WTC11 (cell line): Measurements from ENCODE around the gene NQO1. TPM values are rescaled to one million over a fixed set of nuclear protein-coding genes. Genes with fewer than 3 reads are reported as not detected.
A peak's percentile ranks its signal among the peaks of the same experiment; 100 is the strongest.

Source experiments
- ATAC-seq: fragments of 200-7000 bp; cut with Tn5 transposase; 2 replicates; pipeline ENCODE4 v1.10.0; 2021; ENCODE audit warnings: mild to moderate bottlenecking, moderate library complexity
- CTCF ChIA-PET: fragments of 300-600 bp; sonication (Branson Sonifier 250); formaldehyde crosslinking; loops from one replicate; lab custom pipeline; 2021; ENCODE audit warnings: antibody characterized with exemption; lab: Charles Lee
- POLR2A ChIA-PET: fragments of 350-600 bp; sonication (Branson Sonifier 250); formaldehyde crosslinking; loops from one replicate; lab custom pipeline; 2021; ENCODE audit warnings: antibody characterized with exemption; lab: Charles Lee
- DNase-seq: peaks from one replicate; pipeline ENCODE4 v3.0.0; 2021; ENCODE audit warnings: low spot score
- H3K27ac Mint-ChIP-seq: 2 replicates; pipeline ENCODE4 v1.8.0; 2021; ENCODE audit warnings: mixed read lengths
- H3K27me3 Mint-ChIP-seq: 2 replicates; pipeline ENCODE4 v1.8.0; 2021; ENCODE audit warnings: low read depth, mild to moderate bottlenecking, moderate library complexity, mixed read lengths
- H3K36me3 Mint-ChIP-seq: 2 replicates; pipeline ENCODE4 v1.8.0; 2021; ENCODE audit warnings: mixed read lengths
- H3K4me1 Mint-ChIP-seq: 2 replicates; pipeline ENCODE4 v1.8.0; 2022; ENCODE audit warnings: mixed read lengths
- H3K4me3 Mint-ChIP-seq: 2 replicates; pipeline ENCODE4 v1.8.0; 2021; ENCODE audit warnings: mild to moderate bottlenecking, moderate library complexity, mixed read lengths
- H3K9me3 Mint-ChIP-seq: 2 replicates; pipeline ENCODE4 v1.8.0; 2021; ENCODE audit warnings: mixed read lengths
- ATF1 ChIP-seq: sonication (generic); formaldehyde crosslinking; IDR thresholded peaks from 2 replicates; pipeline ENCODE4 v1.8.1; 2023; ENCODE audit warnings: mild to moderate bottlenecking, moderate library complexity, missing genetic modification reagents
- FOXJ3 ChIP-seq: sonication (generic); formaldehyde crosslinking; IDR thresholded peaks from 2 replicates; pipeline ENCODE4 v1.9.0; 2021; ENCODE audit warnings: missing genetic modification reagents, mild to moderate bottlenecking, borderline replicate concordance
- FOXK1 ChIP-seq: sonication (generic); formaldehyde crosslinking; IDR thresholded peaks from 2 replicates; pipeline ENCODE4 v1.8.0; 2022; ENCODE audit warnings: mild to moderate bottlenecking, moderate library complexity, missing genetic modification reagents
- FOXP1 ChIP-seq: sonication (generic); formaldehyde crosslinking; IDR thresholded peaks from 2 replicates; pipeline ENCODE4 v1.8.0; 2022; ENCODE audit warnings: missing genetic modification reagents, mild to moderate bottlenecking, moderate library complexity, borderline replicate concordance
- HMGXB4 ChIP-seq: sonication (generic); formaldehyde crosslinking; IDR thresholded peaks from 2 replicates; pipeline ENCODE4 v1.8.1; 2023; ENCODE audit warnings: mild to moderate bottlenecking, moderate library complexity, missing genetic modification reagents
- PRRX2 ChIP-seq: fragments of 250-450 bp; sonication (Bioruptor Pico); IDR thresholded peaks from 2 replicates; pipeline ENCODE4 v1.8.0; 2021; ENCODE audit warnings: mild to moderate bottlenecking
- RELA ChIP-seq: sonication (generic); formaldehyde crosslinking; IDR thresholded peaks from 2 replicates; pipeline ENCODE4 v1.8.1; 2022; ENCODE audit warnings: missing genetic modification reagents, mild to moderate bottlenecking, borderline replicate concordance
- SMAD3 ChIP-seq: sonication (generic); formaldehyde crosslinking; IDR thresholded peaks from 2 replicates; pipeline ENCODE4 v1.8.0; 2022; ENCODE audit warnings: missing genetic modification reagents, mild to moderate bottlenecking, borderline replicate concordance
- USF1 ChIP-seq: sonication (generic); formaldehyde crosslinking; IDR thresholded peaks from 2 replicates; pipeline ENCODE4 v1.8.0; 2022; ENCODE audit warnings: mild to moderate bottlenecking, missing genetic modification reagents
- ZNF219 ChIP-seq: sonication (generic); formaldehyde crosslinking; IDR thresholded peaks from 2 replicates; pipeline ENCODE4 v1.8.0; 2023; ENCODE audit warnings: missing genetic modification reagents, mild to moderate bottlenecking, borderline replicate concordance
- ZNF263 ChIP-seq: sonication (generic); formaldehyde crosslinking; IDR thresholded peaks from 2 replicates; pipeline ENCODE4 v1.8.1; 2022; ENCODE audit warnings: low read depth, mild to moderate bottlenecking, moderate library complexity, missing genetic modification reagents
- total RNA-seq: library from RNA; stranded (reverse); gene quantifications from 3 replicates; pipeline ENCODE4 v1.2.3, GENCODE V29; 2021
- TF ChIP-seq, protein P1 (sequence below): sonication (generic); formaldehyde crosslinking; IDR thresholded peaks from 2 replicates; pipeline ENCODE4 v1.8.0; 2023; ENCODE audit warnings: missing genetic modification reagents, mild to moderate bottlenecking, borderline replicate concordance
- TF ChIP-seq, protein P2 (sequence below): sonication (generic); formaldehyde crosslinking; IDR thresholded peaks from 2 replicates; pipeline ENCODE4 v1.8.0; 2023; ENCODE audit warnings: missing genetic modification reagents
- TF ChIP-seq, protein P3 (sequence below): fragments of 250-450 bp; sonication (Bioruptor Pico); IDR thresholded peaks from 2 replicates; pipeline ENCODE4 v1.9.0; 2021; ENCODE audit warnings: mild to moderate bottlenecking, borderline replicate concordance

NQO1 gene
- total RNA-seq, 1 experiment from 2014 or later = 38.9 TPM

- no peak for TF ChIP-seq FOXK1
- TF ChIP-seq, protein P1, sequence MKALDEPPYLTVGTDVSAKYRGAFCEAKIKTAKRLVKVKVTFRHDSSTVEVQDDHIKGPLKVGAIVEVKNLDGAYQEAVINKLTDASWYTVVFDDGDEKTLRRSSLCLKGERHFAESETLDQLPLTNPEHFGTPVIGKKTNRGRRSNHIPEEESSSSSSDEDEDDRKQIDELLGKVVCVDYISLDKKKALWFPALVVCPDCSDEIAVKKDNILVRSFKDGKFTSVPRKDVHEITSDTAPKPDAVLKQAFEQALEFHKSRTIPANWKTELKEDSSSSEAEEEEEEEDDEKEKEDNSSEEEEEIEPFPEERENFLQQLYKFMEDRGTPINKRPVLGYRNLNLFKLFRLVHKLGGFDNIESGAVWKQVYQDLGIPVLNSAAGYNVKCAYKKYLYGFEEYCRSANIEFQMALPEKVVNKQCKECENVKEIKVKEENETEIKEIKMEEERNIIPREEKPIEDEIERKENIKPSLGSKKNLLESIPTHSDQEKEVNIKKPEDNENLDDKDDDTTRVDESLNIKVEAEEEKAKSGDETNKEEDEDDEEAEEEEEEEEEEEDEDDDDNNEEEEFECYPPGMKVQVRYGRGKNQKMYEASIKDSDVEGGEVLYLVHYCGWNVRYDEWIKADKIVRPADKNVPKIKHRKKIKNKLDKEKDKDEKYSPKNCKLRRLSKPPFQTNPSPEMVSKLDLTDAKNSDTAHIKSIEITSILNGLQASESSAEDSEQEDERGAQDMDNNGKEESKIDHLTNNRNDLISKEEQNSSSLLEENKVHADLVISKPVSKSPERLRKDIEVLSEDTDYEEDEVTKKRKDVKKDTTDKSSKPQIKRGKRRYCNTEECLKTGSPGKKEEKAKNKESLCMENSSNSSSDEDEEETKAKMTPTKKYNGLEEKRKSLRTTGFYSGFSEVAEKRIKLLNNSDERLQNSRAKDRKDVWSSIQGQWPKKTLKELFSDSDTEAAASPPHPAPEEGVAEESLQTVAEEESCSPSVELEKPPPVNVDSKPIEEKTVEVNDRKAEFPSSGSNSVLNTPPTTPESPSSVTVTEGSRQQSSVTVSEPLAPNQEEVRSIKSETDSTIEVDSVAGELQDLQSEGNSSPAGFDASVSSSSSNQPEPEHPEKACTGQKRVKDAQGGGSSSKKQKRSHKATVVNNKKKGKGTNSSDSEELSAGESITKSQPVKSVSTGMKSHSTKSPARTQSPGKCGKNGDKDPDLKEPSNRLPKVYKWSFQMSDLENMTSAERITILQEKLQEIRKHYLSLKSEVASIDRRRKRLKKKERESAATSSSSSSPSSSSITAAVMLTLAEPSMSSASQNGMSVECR (CRISPR knock-in tag) = no peak
- no peak for TF ChIP-seq PRRX2 (CRISPR knock-in tag)
Measured at GRCh38 chr16:69720822-69721430, 5.4 kb downstream of the NQO1 start (continued).

DNA sequence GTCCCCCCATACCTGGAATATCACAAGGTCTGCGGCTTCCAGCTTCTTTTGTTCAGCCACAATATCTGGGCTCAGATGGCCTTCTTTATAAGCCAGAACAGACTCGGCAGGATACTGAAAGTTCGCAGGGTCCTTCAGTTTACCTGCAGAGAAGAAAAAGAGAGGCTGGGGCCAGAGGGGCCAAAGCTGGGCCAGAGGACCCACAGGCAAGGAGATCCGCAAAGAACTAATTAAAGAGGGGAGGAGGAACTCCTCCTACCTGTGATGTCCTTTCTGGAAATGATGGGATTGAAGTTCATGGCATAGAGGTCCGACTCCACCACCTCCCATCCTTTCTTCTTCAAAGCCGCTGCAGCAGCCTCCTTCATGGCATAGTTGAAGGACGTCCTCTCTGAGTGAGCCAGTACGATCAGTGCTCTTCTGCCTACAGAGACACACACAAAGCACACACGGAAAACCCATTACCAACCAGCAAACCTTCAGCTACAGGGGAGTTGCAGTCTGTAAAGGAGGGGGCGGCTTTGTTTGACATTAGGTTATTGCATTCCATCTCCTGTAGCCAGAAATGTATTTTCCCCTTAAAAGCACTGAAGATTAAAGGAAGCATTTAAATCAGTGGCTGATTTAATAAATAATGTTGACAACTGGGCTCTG, 8.1 kb downstream of the NQO1 start:
- CTCF ChIA-PET = interaction anchor here (1.1 kb wide), 1 partner anchor 36 kb away, joined by 4 read pairs; the partner anchor contains the start of gene NOB1

More for the DNA sequence above, 8.1 kb downstream of the NQO1 start:
- H3K27ac Mint-ChIP-seq = 0 out of 2 replicates have a peak overlapping the region, but pooled peaks have one; percentile 13
- H3K27me3 Mint-ChIP-seq = no peaks in the 10 kb centered on the region
- peaks cover 2% of the 10 kb centered on the region; the same call in 1 of the 2 replicates for H3K4me1 Mint-ChIP-seq
- ATAC-seq (no peak), DNase-seq (no peak)
- no peak overlapping the region for H3K4me3 Mint-ChIP-seq
- POLR2A ChIA-PET = no interaction called here
- no peaks in the 10 kb centered on the region for H3K9me3 Mint-ChIP-seq
- no peaks in the 10 kb centered on the region for H3K36me3 Mint-ChIP-seq
- TF ChIP-seq SMAD3 (CRISPR knock-in tag) (no peak), ATF1 (CRISPR knock-in tag) (no peak), RELA (CRISPR knock-in tag) (no peak), ZNF219 (CRISPR knock-in tag) (no peak), FOXP1 (CRISPR knock-in tag) (no peak), FOXJ3 (CRISPR knock-in tag) (no peak), ZNF263 (CRISPR knock-in tag) (no peak), USF1 (CRISPR knock-in tag) (no peak), HMGXB4 (CRISPR knock-in tag) (no peak)
- TF ChIP-seq, protein P2, sequence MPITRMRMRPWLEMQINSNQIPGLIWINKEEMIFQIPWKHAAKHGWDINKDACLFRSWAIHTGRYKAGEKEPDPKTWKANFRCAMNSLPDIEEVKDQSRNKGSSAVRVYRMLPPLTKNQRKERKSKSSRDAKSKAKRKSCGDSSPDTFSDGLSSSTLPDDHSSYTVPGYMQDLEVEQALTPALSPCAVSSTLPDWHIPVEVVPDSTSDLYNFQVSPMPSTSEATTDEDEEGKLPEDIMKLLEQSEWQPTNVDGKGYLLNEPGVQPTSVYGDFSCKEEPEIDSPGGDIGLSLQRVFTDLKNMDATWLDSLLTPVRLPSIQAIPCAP (CRISPR knock-in tag) = no peak
- TF ChIP-seq, protein P3, sequence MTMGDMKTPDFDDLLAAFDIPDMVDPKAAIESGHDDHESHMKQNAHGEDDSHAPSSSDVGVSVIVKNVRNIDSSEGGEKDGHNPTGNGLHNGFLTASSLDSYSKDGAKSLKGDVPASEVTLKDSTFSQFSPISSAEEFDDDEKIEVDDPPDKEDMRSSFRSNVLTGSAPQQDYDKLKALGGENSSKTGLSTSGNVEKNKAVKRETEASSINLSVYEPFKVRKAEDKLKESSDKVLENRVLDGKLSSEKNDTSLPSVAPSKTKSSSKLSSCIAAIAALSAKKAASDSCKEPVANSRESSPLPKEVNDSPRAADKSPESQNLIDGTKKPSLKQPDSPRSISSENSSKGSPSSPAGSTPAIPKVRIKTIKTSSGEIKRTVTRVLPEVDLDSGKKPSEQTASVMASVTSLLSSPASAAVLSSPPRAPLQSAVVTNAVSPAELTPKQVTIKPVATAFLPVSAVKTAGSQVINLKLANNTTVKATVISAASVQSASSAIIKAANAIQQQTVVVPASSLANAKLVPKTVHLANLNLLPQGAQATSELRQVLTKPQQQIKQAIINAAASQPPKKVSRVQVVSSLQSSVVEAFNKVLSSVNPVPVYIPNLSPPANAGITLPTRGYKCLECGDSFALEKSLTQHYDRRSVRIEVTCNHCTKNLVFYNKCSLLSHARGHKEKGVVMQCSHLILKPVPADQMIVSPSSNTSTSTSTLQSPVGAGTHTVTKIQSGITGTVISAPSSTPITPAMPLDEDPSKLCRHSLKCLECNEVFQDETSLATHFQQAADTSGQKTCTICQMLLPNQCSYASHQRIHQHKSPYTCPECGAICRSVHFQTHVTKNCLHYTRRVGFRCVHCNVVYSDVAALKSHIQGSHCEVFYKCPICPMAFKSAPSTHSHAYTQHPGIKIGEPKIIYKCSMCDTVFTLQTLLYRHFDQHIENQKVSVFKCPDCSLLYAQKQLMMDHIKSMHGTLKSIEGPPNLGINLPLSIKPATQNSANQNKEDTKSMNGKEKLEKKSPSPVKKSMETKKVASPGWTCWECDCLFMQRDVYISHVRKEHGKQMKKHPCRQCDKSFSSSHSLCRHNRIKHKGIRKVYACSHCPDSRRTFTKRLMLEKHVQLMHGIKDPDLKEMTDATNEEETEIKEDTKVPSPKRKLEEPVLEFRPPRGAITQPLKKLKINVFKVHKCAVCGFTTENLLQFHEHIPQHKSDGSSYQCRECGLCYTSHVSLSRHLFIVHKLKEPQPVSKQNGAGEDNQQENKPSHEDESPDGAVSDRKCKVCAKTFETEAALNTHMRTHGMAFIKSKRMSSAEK = no peak
